DOHH2 (cell line): ENCODE data around the gene PMP22.
"Not testable (repeated sequence)": the region's sequence is repeated elsewhere in the genome, so short reads cannot be mapped to it uniquely, and the experiment has no call there.

Experiments
- H3F3A ChIP-seq: fragments of 200-600 bp; sonication (generic), shearing (Covaris generic); 2 replicates; pipeline ENCODE4 v1.6.0; 2016; ENCODE audit warnings: antibody characterized with exemption, mild to moderate bottlenecking; ENCODE audit not compliant: control insufficient read depth, insufficient read depth
- H3K27ac ChIP-seq: fragments of 200-600 bp; sonication (generic); 2 replicates; pipeline ENCODE4 v1.5.1; 2014; ENCODE audit warnings: low read depth, mild to moderate bottlenecking, low read length, moderate library complexity
- H3K27me3 ChIP-seq: fragments of 200-600 bp; sonication (generic); 2 replicates; pipeline ENCODE4 v1.6.1; 2014; ENCODE audit warnings: mild to moderate bottlenecking, low read length, mixed read lengths; ENCODE audit not compliant: control insufficient read depth
- H3K36me3 ChIP-seq: fragments of 200-600 bp; sonication (generic); 2 replicates; pipeline ENCODE4 v1.6.1; 2014; ENCODE audit warnings: mild to moderate bottlenecking, low read length, moderate library complexity, mixed read lengths; ENCODE audit not compliant: control insufficient read depth
- H3K4me1 ChIP-seq: fragments of 200-600 bp; sonication (generic); 2 replicates; pipeline ENCODE4 v1.6.1; 2014; ENCODE audit warnings: mild to moderate bottlenecking, low read length, mixed read lengths; ENCODE audit not compliant: control insufficient read depth
- H3K4me2 ChIP-seq: fragments of 200-600 bp; sonication (generic); 2 replicates; pipeline ENCODE4 v1.6.0; 2014; ENCODE audit warnings: mild to moderate bottlenecking, low read length, moderate library complexity
- H3K4me3 ChIP-seq: fragments of 200-600 bp; sonication (generic); 2 replicates; pipeline ENCODE4 v1.5.1; 2014; ENCODE audit warnings: mild to moderate bottlenecking, low read length, mixed read lengths
- H3K79me2 ChIP-seq: fragments of 200-600 bp; sonication (generic); 2 replicates; pipeline ENCODE4 v1.6.1; 2014; ENCODE audit warnings: mild to moderate bottlenecking, low read length, mixed read lengths; ENCODE audit not compliant: control insufficient read depth
- H3K9me2 ChIP-seq: fragments of 200-600 bp; sonication (generic); replicated peaks from 2 replicates; pipeline ENCODE4 v1.6.1; 2014; ENCODE audit warnings: mild to moderate bottlenecking, low read length, mixed read lengths; ENCODE audit not compliant: control insufficient read depth
- H3K9me3 ChIP-seq: fragments of 200-600 bp; sonication (generic); 2 replicates; pipeline ENCODE4 v1.6.1; 2014; ENCODE audit warnings: antibody characterized with exemption, low read length, mixed read lengths; ENCODE audit not compliant: control insufficient read depth, insufficient read depth
- H4K20me1 ChIP-seq: fragments of 200-600 bp; sonication (generic); 2 replicates; pipeline ENCODE4 v1.6.0; 2014; ENCODE audit warnings: low read depth, mild to moderate bottlenecking, antibody characterized with exemption, low read length, moderate library complexity; ENCODE audit not compliant: control insufficient read depth, insufficient read depth
- CTCF ChIP-seq: fragments of 200-600 bp; sonication (generic); IDR thresholded peaks from one replicate; pipeline ENCODE4 v1.5.1; 2014; ENCODE audit warnings: antibody characterized with exemption, mild to moderate bottlenecking, low read depth, low read length; ENCODE audit not compliant: poor library complexity, severe bottlenecking
- EZH2phosphoT487 ChIP-seq: fragments of 200-600 bp; sonication (generic); IDR thresholded peaks from 2 replicates; pipeline ENCODE4 v1.6.1; 2017; ENCODE audit warnings: borderline replicate concordance, mild to moderate bottlenecking, antibody characterized with exemption, low read length, moderate library complexity, mixed read lengths

The PMP22 gene

DNA sequence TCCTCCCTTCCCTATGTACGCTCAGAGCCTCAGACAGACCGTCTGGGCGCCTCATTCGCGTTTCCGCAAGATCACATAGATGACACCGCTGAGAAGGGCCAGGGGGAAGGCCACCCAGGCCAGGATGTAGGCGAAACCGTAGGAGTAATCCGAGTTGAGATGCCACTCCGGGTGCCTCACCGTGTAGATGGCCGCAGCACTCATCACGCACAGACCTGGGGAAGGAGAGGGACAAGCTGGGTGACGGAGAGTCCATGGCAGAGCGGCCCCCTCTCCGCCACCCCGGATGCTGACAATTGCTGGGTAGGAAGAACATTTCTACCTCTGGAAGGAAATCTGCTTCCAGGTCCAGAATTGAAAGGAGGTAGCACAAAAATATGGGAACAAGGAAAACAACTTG, 34.3 kb downstream of the PMP22 start:
- no peak overlapping the region for H3K4me3 ChIP-seq
- no peaks in the 10 kb centered on the region for H3K9me2 ChIP-seq
- no peaks in the 10 kb centered on the region for H3F3A ChIP-seq
- H3K79me2 ChIP-seq = no peaks in the 10 kb centered on the region
- H3K9me3 ChIP-seq = no peaks in the 10 kb centered on the region
- no peaks in the 10 kb centered on the region for H3K27me3 ChIP-seq
- H3K4me2 ChIP-seq = no peak overlapping the region
- H4K20me1 ChIP-seq = no peaks in the 10 kb centered on the region
- no peaks in the 10 kb centered on the region for H3K4me1 ChIP-seq
- H3K36me3 ChIP-seq = no peaks in the 10 kb centered on the region
- H3K27ac ChIP-seq = no peak overlapping the region
- TF ChIP-seq EZH2phosphoT487 (no peak), CTCF (no peak)

DNA sequence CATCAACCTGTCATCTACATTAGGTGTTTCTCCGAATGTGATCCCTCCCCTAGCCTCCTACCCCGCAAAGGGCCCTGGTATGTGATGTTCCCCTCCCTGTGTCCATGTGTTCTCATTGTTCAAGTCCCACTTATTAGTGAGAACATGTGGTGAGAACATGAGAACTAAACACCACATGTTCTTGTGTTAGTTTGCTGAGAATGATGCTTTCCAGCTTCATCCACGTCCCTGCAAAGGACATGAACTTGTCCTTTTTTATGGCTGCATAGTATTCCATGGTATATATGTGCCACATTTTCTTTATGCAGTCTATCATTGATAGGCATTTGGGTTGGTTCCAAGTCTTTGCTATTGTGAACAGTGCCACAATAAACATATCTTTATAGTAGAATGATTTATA, 43.3 kb downstream of the PMP22 start:
- H3K27ac ChIP-seq, H3K9me3 ChIP-seq, H3K4me2 ChIP-seq, H3K4me1 ChIP-seq, H3K4me3 ChIP-seq, H3K27me3 ChIP-seq, H3F3A ChIP-seq, H3K79me2 ChIP-seq, H3K9me2 ChIP-seq, H3K36me3 ChIP-seq, H4K20me1 ChIP-seq: not testable (repeated sequence)

- Histone ChIP-seq H3K79me2 (no peaks in the 10 kb centered on the region), H3K36me3 (no peaks in the 10 kb centered on the region), H3K9me3 (no peaks in the 10 kb centered on the region), H3K4me2 (no peak overlapping the region), H3K4me3 (no peak overlapping the region), H4K20me1 (no peaks in the 10 kb centered on the region), H3K4me1 (no peaks in the 10 kb centered on the region), H3K27me3 (no peaks in the 10 kb centered on the region), H3K9me2 (no peaks in the 10 kb centered on the region), H3F3A (no peaks in the 10 kb centered on the region), H3K27ac (no peak overlapping the region)
- TF ChIP-seq EZH2phosphoT487 (no peak), CTCF (no peak)
Observed at GRCh38 chr17:15220785-15221184, 44.3 kb downstream of the PMP22 start.

DNA sequence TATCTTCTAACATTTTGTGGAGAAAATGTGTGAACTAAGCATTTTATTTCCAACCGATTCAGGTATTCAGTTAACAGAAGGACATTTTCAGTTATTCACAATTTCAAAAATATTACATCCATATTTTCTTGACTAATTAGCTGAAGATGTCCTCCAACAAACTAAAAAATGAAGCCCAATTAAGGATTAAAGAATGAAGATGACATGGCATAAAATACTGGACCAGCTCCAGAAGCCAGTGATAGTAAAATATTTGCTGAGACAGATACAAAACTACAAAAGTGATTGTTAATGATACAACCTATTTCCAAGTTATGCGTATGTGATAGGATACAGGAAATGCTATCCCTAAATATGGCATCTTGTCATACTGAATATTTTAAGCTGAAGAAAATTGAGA, 48.6 kb downstream of the PMP22 start:
- Histone ChIP-seq H3F3A (no peaks in the 10 kb centered on the region), H3K27me3 (no peaks in the 10 kb centered on the region), H3K9me3 (no peaks in the 10 kb centered on the region), H3K4me3 (no peak overlapping the region), H3K4me1 (no peaks in the 10 kb centered on the region), H3K9me2 (no peaks in the 10 kb centered on the region), H4K20me1 (no peaks in the 10 kb centered on the region), H3K27ac (no peak overlapping the region), H3K36me3 (no peaks in the 10 kb centered on the region), H3K79me2 (no peaks in the 10 kb centered on the region), H3K4me2 (no peak overlapping the region)
- TF ChIP-seq CTCF = no peak
- no peak for TF ChIP-seq EZH2phosphoT487
